ENCODE data around the gene RNU1-2. TPM values are rescaled to one million over a fixed set of nuclear protein-coding genes. Genes with fewer than 3 reads are reported as not detected.
"Not testable (repeated sequence)": the region's sequence is repeated elsewhere in the genome, so short reads cannot be mapped to it uniquely, and the experiment has no call there.

Gene RNU1-2
- total and polyA plus RNA-seq, 2 of the 8 experiments (the other 6 are each of a cell fraction or from before 2014, with no cell fraction given) = 145 to 1,303 TPM

DNA sequence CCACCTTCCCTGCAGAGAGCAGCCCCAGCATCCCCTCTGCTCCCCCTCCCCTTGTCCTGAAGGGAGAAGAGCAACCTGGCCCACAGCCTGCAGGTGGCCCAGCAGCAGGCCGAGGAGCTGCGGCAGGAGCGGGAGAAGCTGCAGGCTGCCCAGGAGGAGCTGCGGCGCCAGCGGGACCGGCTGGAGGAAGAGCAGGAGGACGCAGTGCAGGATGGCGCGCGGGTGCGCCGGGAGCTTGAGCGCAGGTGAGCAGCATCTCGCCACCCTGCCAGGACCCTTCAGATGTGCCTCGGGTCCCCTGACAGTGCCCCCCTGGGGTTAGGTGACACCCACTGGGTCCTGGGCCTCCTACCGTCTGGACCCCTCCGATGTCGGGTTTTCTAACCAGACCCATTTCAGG is 48.3 kb downstream of the RNU1-2 start (continued):
- TF ChIP-seq, protein P1, sequence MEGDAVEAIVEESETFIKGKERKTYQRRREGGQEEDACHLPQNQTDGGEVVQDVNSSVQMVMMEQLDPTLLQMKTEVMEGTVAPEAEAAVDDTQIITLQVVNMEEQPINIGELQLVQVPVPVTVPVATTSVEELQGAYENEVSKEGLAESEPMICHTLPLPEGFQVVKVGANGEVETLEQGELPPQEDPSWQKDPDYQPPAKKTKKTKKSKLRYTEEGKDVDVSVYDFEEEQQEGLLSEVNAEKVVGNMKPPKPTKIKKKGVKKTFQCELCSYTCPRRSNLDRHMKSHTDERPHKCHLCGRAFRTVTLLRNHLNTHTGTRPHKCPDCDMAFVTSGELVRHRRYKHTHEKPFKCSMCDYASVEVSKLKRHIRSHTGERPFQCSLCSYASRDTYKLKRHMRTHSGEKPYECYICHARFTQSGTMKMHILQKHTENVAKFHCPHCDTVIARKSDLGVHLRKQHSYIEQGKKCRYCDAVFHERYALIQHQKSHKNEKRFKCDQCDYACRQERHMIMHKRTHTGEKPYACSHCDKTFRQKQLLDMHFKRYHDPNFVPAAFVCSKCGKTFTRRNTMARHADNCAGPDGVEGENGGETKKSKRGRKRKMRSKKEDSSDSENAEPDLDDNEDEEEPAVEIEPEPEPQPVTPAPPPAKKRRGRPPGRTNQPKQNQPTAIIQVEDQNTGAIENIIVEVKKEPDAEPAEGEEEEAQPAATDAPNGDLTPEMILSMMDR (IDR thresholded peaks at IDR 0.05; ENCODE audit: control extremely low read depth in 1 of 3, insufficient read depth in 1 of 3, low read depth in 1 of 3, low read length in 3 of 3) = no peak

- not testable (repeated sequence) for H3K27me3 ChIP-seq (replicated peaks in 1 of 4; ENCODE audit: control insufficient read depth in 3 of 4, extremely low read depth in 1 of 4, insufficient read depth in 3 of 4, low read length in 3 of 4); H4K91ac ChIP-seq (replicated peaks; ENCODE audit: insufficient read length, low read length); H3K4me3 ChIP-seq (ENCODE audit: extremely low read depth in 1 of 4, insufficient read depth in 2 of 4, low read depth in 3 of 4, low read length in 4 of 4); H3K23ac ChIP-seq (ENCODE audit: insufficient read length); H3K56ac ChIP-seq (replicated peaks; ENCODE audit: insufficient read length, low read depth, low read length); H3K27ac ChIP-seq (ENCODE audit: low read depth, low read length); H2AK5ac ChIP-seq (ENCODE audit: low read depth, low read length); H3K9me3 ChIP-seq (ENCODE audit: insufficient read depth in 2 of 2, low read depth in 1 of 2, low read length in 1 of 2); H3K4ac ChIP-seq (replicated peaks; ENCODE audit: insufficient read length, low read depth, low read length); H3K79me1 ChIP-seq (ENCODE audit: low read depth, low read length); H3K18ac ChIP-seq (ENCODE audit: extremely low read depth, low read length); H4K20me1 ChIP-seq (replicated peaks in 1 of 2; ENCODE audit: control insufficient read depth in 1 of 2, insufficient read depth in 2 of 2, low read length in 2 of 2); H4K8ac ChIP-seq (ENCODE audit: extremely low read depth, insufficient read depth, low read length); H2BK15ac ChIP-seq (ENCODE audit: low read length); FAIRE-seq; H2BK5ac ChIP-seq (ENCODE audit: low read depth, low read length); H3K23me2 ChIP-seq (ENCODE audit: low read depth, low read length); DNase-seq (ENCODE audit: low read depth in 1 of 2, low spot score in 2 of 2); H4K5ac ChIP-seq (ENCODE audit: insufficient read length, low read depth, low read length); H3K4me2 ChIP-seq (ENCODE audit: insufficient read depth in 1 of 2, low read depth in 2 of 2, low read length in 2 of 2); H2AFZ ChIP-seq (ENCODE audit: low read length); H3K14ac ChIP-seq (ENCODE audit: insufficient read length); H3K9ac ChIP-seq (replicated peaks in 1 of 4; ENCODE audit: extremely low read depth in 1 of 4, low read depth in 3 of 4, low read length in 3 of 4); H2BK120ac ChIP-seq (replicated peaks; ENCODE audit: low read depth, low read length); H2BK20ac ChIP-seq (ENCODE audit: low read length); H2BK12ac ChIP-seq (ENCODE audit: low read depth, low read length); H3K4me1 ChIP-seq (replicated peaks in 1 of 4; ENCODE audit: control insufficient read depth in 3 of 4, insufficient read depth in 4 of 4, low read length in 3 of 4); H3K79me2 ChIP-seq (ENCODE audit: control insufficient read depth in 1 of 2, insufficient read depth in 2 of 2, low read length in 2 of 2)
- ChIA-PET POLR2A (ENCODE audit: partially characterized antibody) (interaction anchor here (1.2 kb wide), 1 partner anchor 25 kb away, joined by 3 read pairs; no protein-coding TSS in a partner anchor), CTCF (ENCODE audit: partially characterized antibody) (interaction anchor here (1.2 to 8.9 kb wide), 7 partner anchors 9 to 325 kb away, joined by 3 to 155 read pairs (median 6); partner anchors contain the start of gene CROCC)
- WGBS, 2 experiments (ENCODE audit: extremely low coverage in 1 of 2, insufficient coverage in 1 of 2, insufficient read length in 1 of 2, insufficient replicate concordance in 2 of 2, low coverage in 1 of 2, low lambda C conversion rate in 2 of 2, missing lambda C conversion rate in 1 of 2) = 95% methylated on average over 2 of the region's 9 CpGs; no CpG with 5 or more reads in 1 of the 2 experiments
- H3K36me3 ChIP-seq (ENCODE audit: control insufficient read depth in 2 of 4, insufficient read depth in 4 of 4, low read length in 3 of 4) = peaks cover 2 to 27% (median 13%) of the 10 kb centered on the region in 4 experiments; a peak in 6 of 8 replicates
Measured at GRCh38 chr1:16945512-16945911, 49.7 kb downstream of the RNU1-2 start.

Data from H1 (cell line).